Fibroblast of the aortic adventitia (primary cell): Measurements from ENCODE around the gene HTR3B. TPM values are rescaled to one million over a fixed set of nuclear protein-coding genes. Genes with fewer than 3 reads are reported as not detected.

Experiments
- DNase-seq: peaks from one replicate; pipeline ENCODE4 v3.0.0-alpha.2; 2010; ENCODE audit warnings: low read depth
- H3K4me3 ChIP-seq: 2 replicates; pipeline ENCODE4 v1.5.1; 2011; ENCODE audit warnings: low read depth, mild to moderate bottlenecking, control low read depth, low read length, moderate library complexity
- total RNA-seq: library from RNA; depleted of rRNA; stranded (reverse); fragments of >200 nt; gene quantifications from 2 replicates; pipeline ENCODE4 v1.2.3, GENCODE V29; 2012; ENCODE audit warnings: low replicate concordance
- TF ChIP-seq, protein P1 (sequence below): IDR thresholded peaks from 2 replicates; pipeline ENCODE4 v1.5.1; 2011; ENCODE audit warnings: mild to moderate bottlenecking, low read length, control low read depth, inconsistent platforms; ENCODE audit not compliant: insufficient read depth

HTR3B gene
- total RNA-seq, 1 donor = not detected

DNA sequence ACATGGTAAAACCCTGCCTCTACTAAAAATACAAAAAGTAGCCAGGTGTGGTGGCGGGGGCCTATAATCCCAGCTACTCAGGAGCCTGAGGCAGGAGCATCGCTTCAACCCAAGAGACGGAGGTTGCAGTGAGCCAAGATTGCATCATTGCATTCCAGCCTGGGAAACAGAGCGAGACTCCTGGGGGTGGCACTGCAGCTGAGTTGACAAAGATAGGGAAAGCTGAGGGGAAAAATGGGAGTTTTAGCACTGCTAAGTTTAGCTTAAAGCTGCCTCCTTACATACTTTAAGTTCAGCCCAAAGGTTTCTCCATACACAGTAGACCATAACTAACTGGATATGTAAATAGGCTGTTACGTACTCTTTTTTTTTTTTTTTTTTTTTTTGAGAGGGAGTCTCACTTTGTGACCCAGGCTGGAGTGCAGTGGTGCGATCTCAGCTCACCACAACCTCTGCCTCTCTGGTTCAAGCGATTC is 20.2 kb upstream of the HTR3B start:
- TF ChIP-seq, protein P1, sequence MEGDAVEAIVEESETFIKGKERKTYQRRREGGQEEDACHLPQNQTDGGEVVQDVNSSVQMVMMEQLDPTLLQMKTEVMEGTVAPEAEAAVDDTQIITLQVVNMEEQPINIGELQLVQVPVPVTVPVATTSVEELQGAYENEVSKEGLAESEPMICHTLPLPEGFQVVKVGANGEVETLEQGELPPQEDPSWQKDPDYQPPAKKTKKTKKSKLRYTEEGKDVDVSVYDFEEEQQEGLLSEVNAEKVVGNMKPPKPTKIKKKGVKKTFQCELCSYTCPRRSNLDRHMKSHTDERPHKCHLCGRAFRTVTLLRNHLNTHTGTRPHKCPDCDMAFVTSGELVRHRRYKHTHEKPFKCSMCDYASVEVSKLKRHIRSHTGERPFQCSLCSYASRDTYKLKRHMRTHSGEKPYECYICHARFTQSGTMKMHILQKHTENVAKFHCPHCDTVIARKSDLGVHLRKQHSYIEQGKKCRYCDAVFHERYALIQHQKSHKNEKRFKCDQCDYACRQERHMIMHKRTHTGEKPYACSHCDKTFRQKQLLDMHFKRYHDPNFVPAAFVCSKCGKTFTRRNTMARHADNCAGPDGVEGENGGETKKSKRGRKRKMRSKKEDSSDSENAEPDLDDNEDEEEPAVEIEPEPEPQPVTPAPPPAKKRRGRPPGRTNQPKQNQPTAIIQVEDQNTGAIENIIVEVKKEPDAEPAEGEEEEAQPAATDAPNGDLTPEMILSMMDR = no peak
- H3K4me3 ChIP-seq = no peak overlapping the region
- peak; percentile 48 for DNase-seq

DNA sequence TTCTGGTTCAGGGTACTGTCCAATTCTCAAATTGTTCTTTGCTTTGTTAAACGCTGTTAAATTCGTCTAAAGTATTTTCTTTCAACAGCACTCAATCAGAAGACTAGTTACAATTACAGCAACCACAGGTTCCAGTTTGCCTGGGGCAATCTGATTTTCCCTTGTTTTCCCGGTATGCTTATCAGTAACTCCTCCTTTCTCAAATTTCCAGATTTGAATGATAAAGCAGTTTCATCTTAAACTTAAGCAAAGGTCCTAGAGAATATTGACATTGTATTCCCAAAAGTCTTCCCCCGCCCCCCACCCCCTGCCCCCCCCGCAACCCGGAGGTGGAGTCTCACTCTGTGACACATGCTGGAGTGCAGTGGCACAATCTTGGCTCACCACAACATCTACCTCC is 18.7 kb upstream of the HTR3B start:
- TF ChIP-seq, protein P1 = no peak
- H3K4me3 ChIP-seq = no peak overlapping the region
- DNase-seq = no peak

DNA sequence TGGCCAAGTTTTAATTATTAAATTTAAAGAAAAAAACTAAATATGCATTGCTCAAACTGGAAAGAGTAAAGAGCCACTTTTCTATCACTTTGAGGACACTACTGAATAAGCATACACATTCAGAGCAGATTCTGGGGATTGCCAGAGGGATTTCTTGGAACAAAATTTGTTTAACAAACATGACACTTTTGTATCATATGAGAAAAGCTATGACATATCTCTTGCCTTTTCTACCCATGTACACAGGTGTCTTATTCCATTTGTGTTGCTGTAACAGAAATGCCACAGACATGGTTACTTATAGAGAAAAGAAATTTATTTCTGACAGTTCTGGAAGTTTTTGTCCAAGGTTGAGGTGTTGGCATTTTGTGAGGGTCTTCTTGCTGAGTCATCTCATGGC is 15.7 kb upstream of the HTR3B start:
- TF ChIP-seq, protein P1 = no peak
- DNase-seq = no peak
- H3K4me3 ChIP-seq = no peak overlapping the region

DNA sequence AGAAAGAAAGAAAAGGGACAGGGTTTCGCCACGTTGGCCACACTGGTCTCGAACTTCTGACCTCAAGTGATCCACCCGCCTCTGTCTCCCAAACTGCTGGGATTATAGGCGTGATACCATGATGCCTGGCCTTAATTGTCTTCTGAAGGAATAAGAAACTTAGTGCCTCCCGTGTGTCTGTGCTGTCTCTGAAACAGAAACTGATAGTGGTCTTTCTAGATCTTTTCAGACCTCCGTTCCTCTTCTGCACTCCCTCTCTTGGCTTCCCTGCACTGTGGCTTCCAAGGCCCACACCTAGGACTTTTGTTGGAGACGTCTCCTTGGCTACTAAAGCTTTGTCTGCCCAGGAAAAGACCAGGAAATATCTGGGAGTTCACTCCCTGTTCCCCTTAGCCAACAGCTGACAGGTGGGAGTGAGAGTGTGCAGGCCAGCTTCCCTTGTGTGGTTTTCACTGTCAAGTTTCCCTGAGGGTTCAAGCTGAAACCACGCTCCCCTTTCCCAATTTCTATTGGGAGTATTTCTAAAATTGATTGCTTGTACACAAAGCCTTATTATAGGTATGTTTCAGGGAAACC is 10.1 kb upstream of the HTR3B start:
- TF ChIP-seq, protein P1 = no peak
- DNase-seq = no peak

DNA sequence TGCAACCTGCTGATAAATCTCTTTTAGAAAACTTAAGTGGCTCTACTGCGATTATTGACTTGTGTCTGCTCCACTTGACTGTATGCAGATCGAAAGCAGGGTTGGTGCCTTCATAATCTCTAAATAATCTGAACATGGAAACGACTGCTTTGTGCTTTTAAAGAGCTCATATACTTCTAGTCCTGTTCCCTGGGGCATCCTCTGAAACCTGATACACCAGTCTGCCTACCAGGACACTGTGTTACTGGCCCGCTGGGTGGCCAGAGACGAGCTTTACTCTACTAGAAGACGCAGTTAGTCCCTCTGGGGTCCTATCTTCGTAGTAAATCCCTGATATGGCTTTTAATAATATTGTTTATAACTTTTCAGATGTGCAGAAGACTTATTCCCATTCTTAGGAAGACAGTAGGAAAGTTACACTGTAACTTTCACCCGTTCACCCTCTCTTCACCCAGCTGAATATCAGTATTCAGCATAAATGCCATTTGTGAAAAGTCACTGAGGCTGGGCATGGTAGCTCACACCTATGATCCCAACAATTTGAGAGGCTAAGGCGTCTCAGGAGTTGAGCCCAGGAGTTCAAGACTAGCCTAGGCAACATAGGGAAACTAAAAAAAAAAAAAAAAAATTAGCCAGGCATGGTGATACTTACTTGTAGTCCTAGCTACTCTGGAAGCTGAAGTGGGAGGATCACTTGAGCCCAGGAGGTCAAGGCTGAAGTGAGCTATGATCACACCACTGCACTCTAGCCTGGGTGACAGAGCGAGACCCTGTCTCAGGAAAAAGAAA is 9.0 kb upstream of the HTR3B start:
- H3K4me3 ChIP-seq = no peak overlapping the region
- TF ChIP-seq, protein P1 = no peak
- DNase-seq = no peak

More for the DNA sequence above, 10.1 kb upstream of the HTR3B start:
- no peak overlapping the region for H3K4me3 ChIP-seq

DNA sequence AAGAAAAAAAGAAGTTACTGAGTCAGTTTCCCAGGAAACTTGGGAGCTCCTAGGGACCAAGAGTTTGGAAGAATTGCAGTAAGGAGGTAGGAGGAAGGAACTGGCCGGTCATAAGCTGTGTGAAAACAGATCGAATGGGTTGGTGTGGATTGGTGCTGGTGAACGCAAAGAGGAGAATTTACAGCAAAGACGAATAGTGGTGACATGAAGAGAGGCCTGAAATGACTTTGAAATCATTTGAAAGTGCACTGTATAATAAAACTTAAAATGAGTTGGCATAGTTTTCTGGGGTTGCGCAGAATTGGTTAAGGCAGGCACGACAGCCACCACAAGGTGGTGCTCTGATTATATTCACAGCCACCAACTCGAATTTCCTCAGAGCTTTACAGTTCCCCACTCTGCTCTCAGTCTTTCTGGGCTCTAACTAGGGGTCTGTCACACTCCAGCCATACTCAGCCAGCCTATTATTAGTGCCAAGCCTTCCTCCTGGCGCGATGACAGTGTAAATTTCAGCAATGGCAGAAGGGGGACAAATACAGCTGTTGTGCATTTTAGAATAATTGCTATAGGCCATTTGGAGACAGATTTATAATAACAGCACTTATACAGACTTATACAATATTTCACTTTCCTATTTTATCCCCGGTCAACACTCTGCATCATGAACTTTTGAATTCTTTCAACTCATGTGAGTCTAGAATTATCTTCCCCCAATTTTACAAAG is 8.3 kb upstream of the HTR3B start:
- TF ChIP-seq, protein P1 = peak; percentile 78
- peak; percentile 41 for DNase-seq

More for the DNA sequence above, 8.3 kb upstream of the HTR3B start:
- no peak overlapping the region for H3K4me3 ChIP-seq
